Pons (tissue), 1 donor: Measurements from ENCODE around the gene FHL1.
"Not testable (repeated sequence)": the region's sequence is repeated elsewhere in the genome, so short reads cannot be mapped to it uniquely, and the experiment has no call there.

Experiments
- DNase-seq: peaks from one replicate; pipeline ENCODE4 v3.0.0-alpha.2; 2016; ENCODE audit warnings: low spot score

The FHL1 gene

GRCh38 chrX:136147315-136147901 is at the start of gene FHL1:
Gene FHL1 (plus strand): TSS chrX:136147533.
- no peak for DNase-seq

- no peak for DNase-seq
Measured at GRCh38 chrX:136097871-136098805, 49.2 kb upstream of the FHL1 start.

GRCh38 chrX:136104936-136105335 is 42.4 kb upstream of the FHL1 start:
- DNase-seq = no peak

GRCh38 chrX:136106920-136107528 is 40.3 kb upstream of the FHL1 start:
- no peak for DNase-seq

- DNase-seq = not testable (repeated sequence)
Measured at GRCh38 chrX:136108905-136109304, 38.4 kb upstream of the FHL1 start.

GRCh38 chrX:136112286-136112685 is 35.0 kb upstream of the FHL1 start:
- no peak for DNase-seq

- DNase-seq = no peak
Measured at GRCh38 chrX:136112778-136113177, 34.6 kb upstream of the FHL1 start.

GRCh38 chrX:136115126-136115903 is 32.0 kb upstream of the FHL1 start:
- DNase-seq = no peak

- no peak for DNase-seq
Measured at GRCh38 chrX:136115904-136116297, 31.4 kb upstream of the FHL1 start.

GRCh38 chrX:136121788-136122187 is 25.5 kb upstream of the FHL1 start:
- no peak for DNase-seq

GRCh38 chrX:136122207-136122606 is 25.1 kb upstream of the FHL1 start:
- no peak for DNase-seq

- no peak for DNase-seq
Measured at GRCh38 chrX:136125106-136125505, 22.2 kb upstream of the FHL1 start.

GRCh38 chrX:136126371-136126770 is 21.0 kb upstream of the FHL1 start:
- no peak for DNase-seq

- DNase-seq = no peak
Measured at GRCh38 chrX:136126872-136127406, 20.4 kb upstream of the FHL1 start.

- no peak for DNase-seq
Measured at GRCh38 chrX:136128743-136129142, 18.6 kb upstream of the FHL1 start.

- no peak for DNase-seq
Measured at GRCh38 chrX:136130931-136131833, 16.2 kb upstream of the FHL1 start.

- DNase-seq = no peak
Measured at GRCh38 chrX:136138939-136139338, 8.4 kb upstream of the FHL1 start.

- no peak for DNase-seq
Measured at GRCh38 chrX:136141569-136141968, 5.8 kb upstream of the FHL1 start.

GRCh38 chrX:136142592-136142991 is 4.7 kb upstream of the FHL1 start:
- DNase-seq = no peak

GRCh38 chrX:136143711-136144110 is 3.6 kb upstream of the FHL1 start:
- DNase-seq = no peak
